Gastrocnemius medialis (tissue), 4 donors: ENCODE measurements around the gene ITGA3. TPM values are rescaled to one million over a fixed set of nuclear protein-coding genes. Genes with fewer than 3 reads are reported as not detected.

Experiments
- ATAC-seq, 2 donors: fragments of 150-250 bp; one replicate each; pipeline ENCODE4 v1.9.1; 2016
- DNase-seq, 2 donors: peaks; one replicate each; pipeline ENCODE4 v3.0.0-alpha.2; 2019
- H3K27ac ChIP-seq, 4 donors: fragments of 200-600 bp; sonication (generic); 1 replicate in 1 of 4; 2 replicates in 3 of 4; pipeline ENCODE4 v1.5.1; 2016 to 2018; ENCODE audit warnings: mild to moderate bottlenecking in 2 of 4, moderate library complexity in 1 of 4
- H3K27me3 ChIP-seq, 3 donors: fragments of 200-600 bp; sonication (generic) in 2 of 3; 1 replicate in 1 of 3; 2 replicates in 2 of 3; pipeline versions ENCODE4 v1.5.1 to v1.6.0; 2016 to 2019; ENCODE audit warnings: mild to moderate bottlenecking in 1 of 3, moderate library complexity in 1 of 3
- H3K36me3 ChIP-seq, 2 donors: fragments of 200-600 bp; sonication (generic) in 1 of 2; one replicate each; pipeline ENCODE4 v1.5.1; 2017 to 2018
- H3K4me1 ChIP-seq, 2 donors: fragments of 200-600 bp; sonication (generic) in 1 of 2; one replicate each; pipeline ENCODE4 v1.5.1; 2016 to 2017; ENCODE audit warnings: mild to moderate bottlenecking in 2 of 2
- H3K4me3 ChIP-seq, 4 donors: fragments of 200-600 bp; sonication (generic) in 3 of 4; 1 replicate in 1 of 4; 2 replicates in 3 of 4; pipeline ENCODE4 v1.5.1; 2016 to 2019; ENCODE audit warnings: mild to moderate bottlenecking in 2 of 4
- H3K9me3 ChIP-seq, 3 donors: fragments of 200-600 bp; sonication (generic) in 2 of 3; 1 replicate in 1 of 3; 2 replicates in 2 of 3; pipeline ENCODE4 v1.5.1; 2016 to 2019
- CTCF ChIP-seq, 5 experiments: fragments of 450-650 bp in 3 of 5; fragments of 200-600 bp in 2 of 5; sonication (generic) in 2 of 5; IDR thresholded peaks in 4 of 5; conservative IDR thresholded peaks in 1 of 5; 1 replicate in 4 of 5; 2 replicates in 1 of 5; pipeline ENCODE4 v1.5.1; 2016 to 2019; ENCODE audit warnings: antibody characterized with exemption in 5 of 5, mild to moderate bottlenecking in 3 of 5, moderate library complexity in 3 of 5
- POLR2A ChIP-seq, 2 donors: fragments of 450-650 bp; IDR thresholded peaks; one replicate each; pipeline ENCODE4 v1.6.1; 2017; ENCODE audit warnings: antibody characterized with exemption in 2 of 2, mild to moderate bottlenecking in 2 of 2, moderate library complexity in 2 of 2
- in situ Hi-C, 4 donors: fragments of 200-750 bp; cut with MboI; loops; one replicate each; pipeline versions ENCODE4 v1.15.0 to v1.8.0; 2017; ENCODE audit warnings: low sequenced_read_pairs in 4 of 4
- intact Hi-C: fragments of 100-400 bp; cut with DNase I; formaldehyde crosslinking; loops from one replicate; pipeline ENCODE4 v1.15.1; 2023; ENCODE audit warnings: low total_unique reads
- total RNA-seq, 4 donors: library from RNA; depleted of rRNA; stranded (reverse); fragments of >200 nt; gene quantifications; one replicate each; pipeline versions ENCODE4 v1.1.0 to v1.2.3, GENCODE V29; 2016

Gene ITGA3
- total RNA-seq, 4 donors from 2014 or later: 5.1 to 25.9 (median 18.4) TPM

GRCh38 chr17:50029185-50029584, 26.7 kb upstream of the ITGA3 start:
- no peak for ATAC-seq
- Histone ChIP-seq H3K27me3 (no peaks in the 10 kb centered on the region), H3K27ac (no peak overlapping the region), H3K9me3 (no peaks in the 10 kb centered on the region), H3K4me3 (no peak overlapping the region), H3K4me1 (peaks cover 0 to 5% of the 10 kb centered on the region in 2 donors), H3K36me3 (no peaks in the 10 kb centered on the region)
- no peak for DNase-seq
- in situ Hi-C loops (loop anchor here (5.0 to 10.0 kb wide), 3 partner anchors 58 to 266 kb away; no protein-coding TSS in a partner anchor), intact Hi-C loops (loop anchor here (10.0 kb wide), 1 partner anchor 246 kb away; the partner anchor contains the start of gene TMEM92)
- no peak for TF ChIP-seq CTCF (IDR thresholded peaks at IDR 0.05 in 4 of 5, conservative IDR thresholded peaks at IDR 0.05 in 1 of 5)
- TF ChIP-seq POLR2A (IDR thresholded peaks at IDR 0.05): no peak

GRCh38 chr17:50033316-50033715, 22.6 kb upstream of the ITGA3 start:
- no peaks in the 10 kb centered on the region for H3K27me3 ChIP-seq
- in situ Hi-C loops: no loop called here
- no peak overlapping the region for H3K27ac ChIP-seq
- no peak overlapping the region for H3K4me3 ChIP-seq
- no peak for ATAC-seq
- intact Hi-C loops: no loop called here
- no peak for DNase-seq
- no peaks in the 10 kb centered on the region for H3K4me1 ChIP-seq
- H3K36me3 ChIP-seq: no peaks in the 10 kb centered on the region
- H3K9me3 ChIP-seq: no peaks in the 10 kb centered on the region
- TF ChIP-seq CTCF (IDR thresholded peaks at IDR 0.05 in 4 of 5, conservative IDR thresholded peaks at IDR 0.05 in 1 of 5): no peak
- no peak for TF ChIP-seq POLR2A (IDR thresholded peaks at IDR 0.05)

- Histone ChIP-seq H3K27ac (no peak overlapping the region), H3K4me3 (no peak overlapping the region), H3K4me1 (no peaks in the 10 kb centered on the region), H3K27me3 (no peaks in the 10 kb centered on the region), H3K36me3 (no peaks in the 10 kb centered on the region), H3K9me3 (no peaks in the 10 kb centered on the region)
- ATAC-seq (no peak), DNase-seq (no peak)
- TF ChIP-seq POLR2A (IDR thresholded peaks at IDR 0.05): no peak
- TF ChIP-seq CTCF (IDR thresholded peaks at IDR 0.05 in 4 of 5, conservative IDR thresholded peaks at IDR 0.05 in 1 of 5): no peak
- in situ Hi-C loops: no loop called here
- intact Hi-C loops: no loop called here
Measured at GRCh38 chr17:50034498-50035364, 21.2 kb upstream of the ITGA3 start.

- no peak for ATAC-seq
- TF ChIP-seq CTCF (IDR thresholded peaks at IDR 0.05 in 4 of 5, conservative IDR thresholded peaks at IDR 0.05 in 1 of 5) (no peak), POLR2A (IDR thresholded peaks at IDR 0.05) (no peak)
- intact Hi-C loops: no loop called here
Measured at GRCh38 chr17:50035421-50035879, 20.5 kb upstream of the ITGA3 start.

More at GRCh38 chr17:50035421-50035879, 20.5 kb upstream of the ITGA3 start:
- Histone ChIP-seq H3K4me1 (no peaks in the 10 kb centered on the region), H3K36me3 (no peaks in the 10 kb centered on the region), H3K27ac (no peak overlapping the region), H3K4me3 (no peak overlapping the region), H3K9me3 (no peaks in the 10 kb centered on the region), H3K27me3 (no peaks in the 10 kb centered on the region)
- in situ Hi-C loops: no loop called here
- no peak for DNase-seq
